Retinal pigment epithelial cell (primary cell): ENCODE results near the gene SLC6A9.

Source experiments
- DNase-seq: peaks from one replicate; pipeline ENCODE4 v3.0.0-alpha.2; 2010; ENCODE audit warnings: low read depth
- H3K4me3 ChIP-seq: 2 replicates; pipeline ENCODE4 v1.5.1; 2011; ENCODE audit warnings: mild to moderate bottlenecking, low read length, control low read depth, moderate library complexity
- TF ChIP-seq, protein P1 (sequence below): conservative IDR thresholded peaks from 2 replicates; pipeline ENCODE4 v1.5.1; 2011; ENCODE audit warnings: low read depth, low read length, control low read depth, inconsistent platforms

The SLC6A9 gene

GRCh38 chr1:44034976-44035716 is 3.9 kb upstream of the SLC6A9 start:
- no peak for DNase-seq
- TF ChIP-seq, protein P1, sequence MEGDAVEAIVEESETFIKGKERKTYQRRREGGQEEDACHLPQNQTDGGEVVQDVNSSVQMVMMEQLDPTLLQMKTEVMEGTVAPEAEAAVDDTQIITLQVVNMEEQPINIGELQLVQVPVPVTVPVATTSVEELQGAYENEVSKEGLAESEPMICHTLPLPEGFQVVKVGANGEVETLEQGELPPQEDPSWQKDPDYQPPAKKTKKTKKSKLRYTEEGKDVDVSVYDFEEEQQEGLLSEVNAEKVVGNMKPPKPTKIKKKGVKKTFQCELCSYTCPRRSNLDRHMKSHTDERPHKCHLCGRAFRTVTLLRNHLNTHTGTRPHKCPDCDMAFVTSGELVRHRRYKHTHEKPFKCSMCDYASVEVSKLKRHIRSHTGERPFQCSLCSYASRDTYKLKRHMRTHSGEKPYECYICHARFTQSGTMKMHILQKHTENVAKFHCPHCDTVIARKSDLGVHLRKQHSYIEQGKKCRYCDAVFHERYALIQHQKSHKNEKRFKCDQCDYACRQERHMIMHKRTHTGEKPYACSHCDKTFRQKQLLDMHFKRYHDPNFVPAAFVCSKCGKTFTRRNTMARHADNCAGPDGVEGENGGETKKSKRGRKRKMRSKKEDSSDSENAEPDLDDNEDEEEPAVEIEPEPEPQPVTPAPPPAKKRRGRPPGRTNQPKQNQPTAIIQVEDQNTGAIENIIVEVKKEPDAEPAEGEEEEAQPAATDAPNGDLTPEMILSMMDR = no peak
- H3K4me3 ChIP-seq = no peak overlapping the region

DNA sequence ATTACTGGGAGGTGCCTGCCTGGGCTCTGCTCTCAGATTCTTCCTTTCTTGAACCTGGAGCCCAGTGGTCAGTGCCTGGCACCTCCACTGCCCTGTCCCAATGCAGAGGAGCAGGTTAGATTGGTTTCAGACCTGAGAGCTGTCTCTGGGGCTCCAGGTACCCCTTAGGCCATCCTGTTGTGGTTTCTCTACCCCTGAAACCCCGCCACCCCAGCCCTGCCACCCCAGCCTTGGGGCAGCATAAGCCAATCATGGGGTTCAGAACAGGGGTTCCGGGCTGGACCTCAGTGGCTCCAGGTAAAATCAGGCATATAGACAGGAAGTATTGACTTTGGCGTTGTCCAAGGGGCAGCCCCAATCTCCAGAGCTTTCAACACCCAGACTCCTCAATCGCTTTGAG is 3.2 kb upstream of the SLC6A9 start:
- no peak for DNase-seq
- H3K4me3 ChIP-seq = no peak overlapping the region
- TF ChIP-seq, protein P1 = no peak

- H3K4me3 ChIP-seq = no peak overlapping the region
- TF ChIP-seq, protein P1 = no peak
- no peak for DNase-seq
Measured at GRCh38 chr1:44033756-44034155, 2.5 kb upstream of the SLC6A9 start.

GRCh38 chr1:44033041-44033575 is 1.8 kb upstream of the SLC6A9 start:
- no peak for DNase-seq
- H3K4me3 ChIP-seq = no peak overlapping the region
- TF ChIP-seq, protein P1 = no peak

GRCh38 chr1:44032170-44032790 is 1.0 kb upstream of the SLC6A9 start:
- DNase-seq = no peak
- no peak overlapping the region for H3K4me3 ChIP-seq
- TF ChIP-seq, protein P1 = no peak

- no peak for DNase-seq
- H3K4me3 ChIP-seq = peak overlapping the region; percentile 71
- TF ChIP-seq, protein P1 = peak; percentile 29
Measured at GRCh38 chr1:44030605-44031251, 534 bp downstream of the SLC6A9 start.
